Stimulated activated CD4-positive, alpha-beta T cell treated with anti-CD3 and anti-CD28 coated beads, TNF-alpha, amount 100 ng/mL, for 1 hour (primary cell): Measurements from ENCODE around the gene ASB2.
A peak's percentile ranks its signal among the peaks of the same experiment; 100 is the strongest.

Experiments
- DNase-seq, 3 donors: peaks; one replicate each; pipeline ENCODE4 v3.0.0-alpha.2; 2020; ENCODE audit warnings: low read depth in 3 of 3, low spot score in 1 of 3

The ASB2 gene

DNA sequence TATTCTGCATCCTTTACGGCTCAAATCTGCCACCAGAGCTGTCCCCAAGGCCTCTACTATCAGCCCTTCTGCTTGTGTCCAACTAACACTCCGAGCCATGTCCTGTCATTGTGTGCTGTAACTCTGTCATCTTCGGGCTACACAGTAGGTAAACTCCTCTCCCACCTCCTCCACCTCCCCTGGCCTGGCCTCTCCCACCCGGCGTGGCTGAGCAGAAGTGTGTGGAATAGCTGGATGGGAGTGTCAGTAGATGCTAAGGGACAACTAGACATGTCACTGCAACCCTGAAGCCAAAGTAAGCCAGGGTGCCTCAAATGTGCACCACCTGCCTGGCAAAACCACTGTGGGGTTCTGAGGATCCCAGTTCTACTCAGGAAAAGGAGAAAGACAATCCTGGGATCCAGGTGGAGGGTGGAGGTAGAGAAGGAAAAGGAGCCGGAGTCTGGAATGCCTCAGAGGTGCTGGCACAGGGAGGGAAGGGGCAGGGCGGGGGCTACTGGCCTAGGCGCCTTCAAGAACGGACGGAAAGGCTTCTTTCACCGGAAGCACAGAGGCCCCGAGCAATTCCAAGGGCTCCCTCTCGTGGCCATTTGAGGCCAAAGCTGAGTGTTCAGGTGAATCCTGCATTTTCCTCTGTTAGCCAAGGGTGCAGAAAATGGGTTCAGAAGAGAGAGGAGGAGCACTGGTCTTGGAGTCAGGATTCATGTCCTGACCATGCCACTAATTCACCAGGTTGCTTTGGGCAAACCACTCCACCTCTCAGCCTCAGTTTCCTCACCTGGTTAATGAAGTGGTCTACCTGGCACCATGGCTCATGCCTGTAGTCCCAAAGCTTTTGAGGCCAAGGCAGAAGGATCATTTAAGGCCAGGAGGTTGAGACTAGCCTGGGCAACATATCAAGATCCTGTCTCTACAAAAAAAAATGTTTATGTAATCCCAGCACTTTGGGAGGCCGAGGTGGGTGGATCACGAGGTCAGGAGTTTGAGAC, 69.7 kb downstream of the ASB2 start:
- DNase-seq, result peak in 1 of 3 donors; percentile 30

DNA sequence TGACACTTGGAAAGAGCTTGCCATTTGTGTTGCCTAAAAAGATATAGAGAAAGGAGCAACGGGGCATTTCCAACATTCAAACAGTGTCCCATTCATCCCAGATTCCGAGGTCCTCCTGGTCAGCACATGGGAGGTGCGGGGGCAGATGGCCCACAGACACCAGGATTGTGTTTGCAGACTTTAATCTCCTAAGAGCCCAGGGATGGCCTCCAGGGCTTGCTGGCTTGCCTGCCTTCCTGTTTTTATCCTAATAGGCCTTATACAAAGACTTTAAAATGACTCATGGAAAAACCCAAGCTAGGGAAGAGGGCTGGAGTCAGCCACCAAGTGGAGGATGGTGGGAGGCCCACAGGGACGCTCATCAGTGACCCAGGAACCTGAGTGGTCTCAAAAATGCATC, 70.7 kb downstream of the ASB2 start:
- no peak for DNase-seq

DNA sequence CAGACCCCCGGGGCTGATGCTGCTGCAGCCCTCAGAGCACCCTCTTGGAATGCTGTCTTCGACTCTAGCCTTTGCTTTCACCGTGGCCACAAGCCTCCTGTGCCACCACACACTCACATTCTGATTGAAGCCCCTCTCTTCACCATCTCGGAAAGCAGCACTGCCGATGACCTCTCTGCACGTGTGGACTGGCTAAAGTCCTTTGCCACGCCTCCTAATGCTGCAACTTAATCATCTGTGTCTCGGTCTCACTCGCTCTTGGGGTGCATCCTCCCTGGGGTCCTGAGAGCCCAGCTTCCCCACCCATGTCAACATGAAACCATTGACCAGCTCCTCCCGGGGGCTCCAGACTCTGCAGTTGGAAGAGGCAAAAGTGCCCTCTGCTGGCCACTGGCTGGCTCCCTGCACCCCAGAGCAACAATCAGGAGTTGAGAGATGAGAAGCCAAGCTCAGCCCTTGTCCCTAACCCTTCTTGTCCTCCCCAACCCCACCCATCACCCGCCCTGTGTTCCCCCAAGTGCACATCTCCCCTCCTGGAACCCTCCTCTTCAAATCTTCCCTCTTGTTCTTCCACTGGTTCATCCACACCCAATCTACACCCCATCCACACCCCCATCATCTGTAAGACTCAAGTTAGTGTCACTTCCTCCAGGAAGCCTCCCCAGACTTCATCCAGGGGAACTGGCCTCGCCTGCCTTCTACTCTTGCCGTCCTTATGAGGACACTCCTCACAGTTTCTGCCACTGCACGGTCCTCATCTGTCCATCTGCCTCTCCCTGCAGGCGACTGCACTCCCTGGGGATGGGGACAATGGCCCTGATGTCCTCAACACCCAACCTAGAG, 72.8 kb downstream of the ASB2 start:
- DNase-seq, result no peak

DNA sequence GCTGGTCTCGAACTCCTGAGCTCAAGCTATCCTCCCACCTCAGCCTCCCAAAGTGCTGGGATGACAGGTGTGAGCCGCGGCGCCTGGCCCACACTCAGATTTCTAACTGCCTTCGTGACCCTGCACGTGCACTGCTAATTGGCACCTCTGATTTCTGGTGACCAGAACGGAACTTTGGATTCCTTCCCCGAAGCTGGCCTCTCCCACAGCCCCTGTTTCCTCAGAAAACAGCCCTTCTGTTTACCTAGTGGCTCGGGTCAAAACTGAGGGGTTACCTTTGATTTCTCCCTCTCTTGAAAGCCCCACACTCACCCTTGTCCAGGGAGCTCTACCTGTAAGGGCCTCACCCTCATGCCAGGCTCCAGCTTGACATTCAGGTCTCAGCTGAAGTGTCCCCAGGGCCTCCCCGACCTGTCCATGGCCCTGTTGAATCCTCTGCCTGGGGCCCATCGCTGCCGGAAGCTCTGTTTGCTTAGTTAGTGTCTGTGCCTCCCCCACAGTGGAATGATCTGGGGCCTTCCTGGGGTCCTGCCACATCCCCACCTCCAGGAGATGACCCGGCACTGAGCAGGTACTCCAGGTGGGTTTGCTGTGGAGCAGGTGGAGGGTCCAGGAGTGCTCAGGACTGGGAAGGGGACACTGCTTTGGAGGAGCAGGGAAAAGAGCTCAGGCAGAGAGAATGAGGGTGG, 73.6 kb downstream of the ASB2 start:
- DNase-seq, result no peak

DNA sequence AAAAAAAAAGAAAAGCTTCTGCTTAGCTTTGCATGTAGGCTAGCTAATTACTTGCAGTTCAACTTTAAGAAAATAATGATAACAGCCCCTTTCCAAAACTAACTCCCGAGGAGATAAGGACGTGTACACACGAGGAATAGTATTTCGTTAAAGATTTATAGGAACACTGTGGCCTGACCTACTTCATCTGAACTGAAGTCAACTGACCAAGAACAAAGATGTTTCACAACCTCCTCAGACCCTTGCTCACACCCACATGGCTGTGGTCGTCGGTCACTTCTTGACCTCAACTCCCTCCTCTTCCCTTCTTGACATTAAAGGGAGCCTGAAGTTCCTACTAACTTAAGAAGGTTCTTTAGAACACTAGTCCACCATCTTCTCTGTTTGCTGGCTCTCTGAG, 74.6 kb downstream of the ASB2 start:
- DNase-seq, result no peak

DNA sequence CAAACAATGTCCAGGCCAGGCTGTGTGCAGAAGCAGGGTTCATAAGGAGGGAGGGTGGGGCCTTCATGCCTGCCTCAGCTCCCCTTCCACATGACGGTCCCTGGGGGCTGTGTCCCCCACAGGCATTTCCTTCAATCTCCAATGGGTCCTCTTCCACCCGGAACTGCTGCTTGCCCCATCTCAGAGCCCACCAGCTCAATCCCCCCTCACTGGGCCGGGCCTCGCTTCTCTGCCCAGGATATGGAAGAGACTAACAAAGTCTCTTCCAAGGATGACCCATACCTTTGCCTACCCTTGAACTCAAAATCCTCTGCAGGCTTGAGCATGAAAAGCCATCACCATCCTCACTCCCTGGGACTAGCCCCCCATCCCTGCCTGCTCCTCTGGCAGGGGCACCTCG, 77.6 kb downstream of the ASB2 start:
- DNase-seq, result no peak

DNA sequence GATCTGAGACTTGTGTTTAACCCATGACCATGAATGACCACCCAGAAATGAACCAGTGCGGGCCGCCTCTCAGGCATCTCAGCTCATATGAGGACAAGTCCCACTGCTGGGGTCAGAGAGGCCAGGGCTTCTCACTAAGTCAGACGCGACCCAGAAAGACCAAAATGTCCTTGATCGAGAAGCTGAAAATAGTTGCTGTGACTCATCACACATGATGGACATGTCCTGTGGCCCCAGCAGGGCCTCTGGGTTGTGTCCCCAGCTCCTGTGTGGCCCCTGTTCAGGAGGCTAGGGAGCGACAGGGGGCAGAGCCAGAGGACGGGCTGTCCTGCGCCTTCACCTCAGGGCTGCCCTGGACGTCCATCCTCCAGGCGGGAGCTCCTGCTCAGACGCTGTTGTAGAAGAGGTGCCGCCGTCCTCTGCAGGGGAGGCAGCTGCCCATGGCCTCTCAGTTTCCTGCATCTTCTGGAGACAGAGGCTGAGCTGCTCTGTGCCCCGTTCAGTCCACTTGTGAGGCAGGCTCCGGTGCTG, 78.2 kb downstream of the ASB2 start:
- DNase-seq, result no peak

DNA sequence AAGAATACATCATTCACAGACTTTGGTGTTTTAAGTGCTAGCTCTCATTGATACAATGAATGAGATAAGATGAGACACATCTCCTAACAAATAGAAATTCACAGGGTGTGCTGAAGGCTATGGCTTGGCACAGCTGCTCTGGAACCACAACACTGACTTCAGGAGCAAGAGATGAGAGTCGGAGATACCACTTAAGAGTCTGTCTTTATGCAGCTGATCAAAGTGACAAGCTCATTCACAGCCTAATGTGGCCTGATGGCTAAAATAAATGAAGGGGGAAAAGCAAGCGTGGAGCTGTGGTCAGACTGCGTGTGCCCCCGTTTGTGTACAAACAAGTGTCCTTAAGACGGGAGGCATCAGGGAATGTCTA, 78.9 kb downstream of the ASB2 start:
- no peak for DNase-seq

DNA sequence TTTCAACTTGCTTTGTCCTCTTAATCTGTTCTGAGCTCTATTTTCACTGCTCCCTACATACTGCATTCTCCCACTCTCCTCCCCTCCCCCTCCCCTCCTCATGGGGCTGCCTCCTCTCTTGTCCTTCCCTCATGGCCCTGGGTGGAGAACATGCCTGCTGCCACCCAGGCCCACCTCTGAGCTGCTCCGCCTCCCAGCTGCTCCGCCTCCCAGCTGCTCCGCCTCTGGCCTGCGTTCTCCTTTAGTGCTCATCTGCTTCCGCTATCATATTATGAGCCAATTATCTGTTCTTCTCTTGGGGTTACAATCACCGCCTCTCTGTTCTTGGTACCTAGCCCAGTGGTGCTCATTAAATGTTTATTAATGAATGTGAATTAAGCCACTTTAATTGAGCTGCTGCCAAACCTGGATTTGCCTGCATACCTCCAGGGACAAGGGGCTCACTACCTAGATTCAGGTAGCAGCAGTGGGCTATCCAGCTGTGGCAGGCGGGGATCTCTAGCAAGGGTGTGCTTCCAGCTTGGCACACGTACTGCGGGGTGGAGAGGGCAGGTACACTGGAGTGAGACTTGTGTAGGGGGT, 81.3 kb downstream of the ASB2 start:
- no peak for DNase-seq

DNA sequence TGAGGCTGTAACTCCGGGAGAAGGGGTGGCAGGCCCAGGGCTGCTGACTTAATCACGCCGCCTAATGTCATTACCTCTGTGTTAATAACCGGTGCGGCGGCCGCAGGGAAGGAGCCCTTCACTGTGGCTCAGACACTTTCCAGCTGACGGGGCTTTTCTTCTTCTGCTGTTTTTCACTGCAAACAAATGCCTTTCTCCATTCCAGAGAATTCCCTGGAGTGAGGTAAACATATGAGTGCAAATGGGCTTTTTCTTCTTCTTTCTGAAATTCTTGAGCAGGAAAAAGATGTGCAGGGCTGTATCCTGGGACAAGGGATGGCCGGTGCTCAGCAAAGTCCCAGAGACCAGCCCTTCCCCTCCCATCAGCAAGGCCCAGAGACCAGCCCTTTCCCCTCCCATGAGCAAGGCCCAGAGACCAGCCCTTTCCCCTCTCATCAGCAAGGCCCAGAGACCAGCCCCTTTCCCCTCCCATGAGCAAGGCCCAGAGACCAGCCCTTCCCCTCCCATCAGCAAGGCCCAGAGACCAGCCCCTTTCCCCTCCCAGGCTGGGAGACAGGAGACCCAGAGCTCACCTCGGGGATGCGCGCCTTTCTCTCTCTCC, 82.6 kb downstream of the ASB2 start:
- no peak for DNase-seq

DNA sequence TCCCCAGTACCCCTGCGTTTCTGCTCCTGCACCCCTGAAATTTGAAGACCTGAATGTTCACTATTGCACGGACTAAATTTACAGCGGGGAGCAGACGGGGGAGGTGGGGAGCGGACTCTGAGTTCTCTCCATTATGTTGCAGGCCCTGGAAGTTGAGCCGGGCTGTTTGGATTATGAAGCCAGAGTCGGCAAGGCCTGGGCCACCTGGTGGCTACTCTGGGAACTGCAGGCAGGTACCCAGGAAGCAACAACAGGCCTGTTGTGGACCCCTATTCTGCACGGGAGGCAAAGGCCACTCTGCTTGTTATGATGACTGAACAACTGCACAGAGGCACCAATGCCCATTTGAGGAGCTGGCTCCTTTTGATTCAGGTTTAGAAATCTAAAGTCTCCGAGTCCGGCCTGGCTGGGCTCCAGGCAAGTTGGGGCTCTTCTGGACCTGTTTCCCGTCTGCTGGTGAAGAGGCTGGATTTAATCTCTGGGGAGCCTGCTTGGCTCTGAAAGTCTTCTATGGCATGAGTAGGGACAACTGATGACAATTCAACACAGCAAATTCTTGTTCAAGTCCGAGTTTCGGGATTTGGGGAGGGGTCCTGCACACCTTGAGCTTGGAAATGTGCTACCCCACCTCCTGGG, 83.3 kb downstream of the ASB2 start:
- peak; percentile 5 to 76 (median 22) for DNase-seq

DNA sequence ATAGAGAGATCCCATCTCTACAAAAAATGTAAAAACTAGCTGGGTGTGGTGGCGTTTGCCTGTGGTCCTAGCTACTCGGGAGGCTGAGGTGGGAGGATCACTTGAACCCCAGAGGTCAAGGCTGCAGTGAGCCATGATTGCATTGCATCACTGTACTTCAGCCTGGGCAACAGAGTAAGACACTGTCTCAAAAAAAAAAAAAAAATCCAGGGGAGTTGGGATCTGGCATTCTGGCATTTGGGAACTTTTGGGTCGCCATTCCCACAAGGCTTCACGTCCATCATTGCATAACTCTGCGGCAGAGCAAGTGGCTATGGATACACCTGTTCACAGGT, 83.9 kb downstream of the ASB2 start:
- no peak for DNase-seq

DNA sequence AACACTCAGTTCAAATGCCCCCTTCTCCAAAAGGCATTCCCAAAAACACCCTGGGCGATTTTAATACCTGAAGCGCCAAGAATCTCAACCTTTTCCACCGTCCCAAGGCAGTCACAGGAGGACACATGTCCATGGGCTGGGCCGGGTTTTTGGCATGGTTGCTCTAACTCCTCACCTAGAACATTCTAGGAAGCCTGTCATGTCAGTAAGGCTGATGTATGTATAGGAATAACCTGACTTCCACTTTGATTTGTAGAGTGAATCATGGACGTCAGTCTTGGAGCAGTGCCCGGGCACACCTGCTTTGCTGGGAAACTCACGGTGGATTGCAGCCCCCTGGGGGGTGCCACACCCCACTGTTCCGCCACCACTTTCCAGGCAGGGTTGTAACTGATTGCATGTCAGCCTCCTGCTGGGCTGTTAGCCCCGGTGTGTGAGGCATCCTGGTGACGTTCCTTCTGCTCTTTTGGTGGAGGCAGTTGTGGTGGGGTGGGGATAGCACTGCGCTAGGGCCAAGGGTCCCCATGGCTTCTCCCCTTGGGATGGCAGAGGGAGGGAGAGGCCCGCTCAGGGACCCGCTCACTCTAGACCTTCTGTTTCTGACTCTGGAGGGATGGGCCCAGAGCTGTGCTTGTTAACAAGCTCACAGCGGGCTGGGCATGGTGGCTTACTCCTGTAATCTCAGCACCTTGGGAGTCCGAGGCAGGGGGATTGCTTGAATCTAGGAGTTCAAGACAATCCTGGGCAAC, 84.4 kb downstream of the ASB2 start:
- no peak for DNase-seq

DNA sequence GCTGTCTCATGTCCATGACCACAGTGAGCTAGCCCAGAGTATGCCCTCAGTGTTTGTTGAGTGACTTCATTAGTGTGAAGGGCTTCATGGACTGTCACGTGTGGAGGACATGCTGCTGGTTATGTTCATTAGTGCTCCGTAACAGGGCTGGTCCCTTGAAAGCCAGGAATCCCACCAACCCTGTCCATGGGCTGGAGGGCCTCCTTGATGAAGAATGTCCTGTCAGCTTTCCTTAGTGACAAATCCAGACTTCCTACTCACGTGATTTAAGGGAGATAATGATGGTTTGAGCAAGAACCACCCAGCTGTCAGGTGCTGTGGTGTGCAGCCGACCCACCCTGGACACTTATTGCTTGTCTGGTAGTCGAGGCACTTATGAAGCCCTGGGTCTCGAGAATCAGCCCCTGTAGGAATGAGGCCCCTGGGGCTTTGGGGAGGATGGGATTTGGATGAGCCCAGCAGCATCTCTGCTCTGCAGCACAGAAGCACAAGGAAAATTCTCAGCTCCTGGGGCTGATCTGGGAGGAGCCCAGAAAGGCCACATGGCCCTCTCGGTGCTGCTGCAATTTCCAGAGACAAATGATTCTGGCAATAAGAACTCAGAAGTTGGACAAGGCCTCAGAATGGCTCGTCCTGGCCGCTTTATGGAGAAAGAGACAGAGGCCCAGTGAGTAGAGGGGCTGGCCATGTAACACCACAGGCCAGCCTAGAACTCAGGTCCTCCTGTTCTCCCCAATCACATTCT, 86.5 kb downstream of the ASB2 start:
- no peak for DNase-seq

DNA sequence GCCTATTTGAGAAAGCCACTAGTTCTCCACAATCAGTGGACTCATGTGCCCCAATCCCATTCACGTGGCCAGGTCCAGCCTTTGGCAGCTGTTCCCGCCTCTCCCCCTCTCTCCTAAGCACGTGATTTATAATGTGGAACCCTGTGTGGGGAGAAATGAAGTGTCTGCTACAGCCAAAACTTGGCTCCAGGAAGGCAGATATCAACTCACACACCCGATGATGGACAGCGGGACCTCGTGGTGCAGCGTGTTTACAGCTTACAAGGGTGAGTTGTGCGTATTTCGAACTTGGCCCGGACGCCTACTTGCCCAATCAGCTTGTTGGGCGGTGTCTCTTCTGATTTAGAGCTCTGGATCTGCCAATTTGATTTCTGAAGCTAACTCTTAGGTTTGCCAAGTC, 87.4 kb downstream of the ASB2 start:
- DNase-seq, result no peak

DNA sequence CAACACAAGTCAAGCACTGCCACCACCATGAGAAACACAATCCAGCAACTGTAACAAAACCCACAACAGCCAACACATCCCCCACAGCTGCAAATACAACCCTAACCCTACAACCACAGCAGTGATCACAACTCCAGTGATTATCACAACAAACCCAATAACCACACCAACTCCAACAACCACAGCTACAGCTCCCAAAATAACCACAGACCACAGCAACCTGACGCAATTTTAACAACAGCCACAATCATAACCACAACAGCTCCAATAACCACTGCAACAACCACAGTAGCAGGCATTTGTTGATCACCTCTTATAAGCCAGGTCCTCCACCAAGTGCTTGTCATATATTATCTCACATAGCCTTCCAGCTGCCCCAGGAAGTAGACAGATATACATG, 91.4 kb downstream of the ASB2 start:
- no peak for DNase-seq
